GM19099 (cell line): ENCODE data around the gene RUNDC1.

Source experiments
- POLR2A ChIP-seq: IDR thresholded peaks from 3 replicates; pipeline ENCODE4 v1.6.1; 2011; ENCODE audit warnings: low read depth; ENCODE audit not compliant: insufficient read length; ENCODE audit errors: extremely low read depth

RUNDC1 gene

GRCh38 chr17:43011728-43012472, 31.5 kb downstream of the RUNDC1 start:
- TF ChIP-seq POLR2A, result no peak

GRCh38 chr17:43013296-43013695, 32.9 kb downstream of the RUNDC1 start:
- TF ChIP-seq POLR2A, result no peak

- TF ChIP-seq POLR2A, result no peak
These were observed 33.8 kb downstream of the RUNDC1 start for GRCh38 chr17:43014020-43014648.

- TF ChIP-seq POLR2A, result no peak
These were observed 34.5 kb downstream of the RUNDC1 start for GRCh38 chr17:43014649-43015542.

GRCh38 chr17:43015579-43015978, 35.2 kb downstream of the RUNDC1 start:
- no peak for TF ChIP-seq POLR2A

- TF ChIP-seq POLR2A, result peak; percentile 19
These were observed 35.9 kb downstream of the RUNDC1 start for GRCh38 chr17:43016216-43016615.

- TF ChIP-seq POLR2A, result peak; percentile 8
These were observed 37.9 kb downstream of the RUNDC1 start for GRCh38 chr17:43018008-43018853.

GRCh38 chr17:43018932-43019331, 38.6 kb downstream of the RUNDC1 start:
- no peak for TF ChIP-seq POLR2A

- no peak for TF ChIP-seq POLR2A
These were observed 39.1 kb downstream of the RUNDC1 start for GRCh38 chr17:43019418-43019817.

- no peak for TF ChIP-seq POLR2A
These were observed 39.8 kb downstream of the RUNDC1 start for GRCh38 chr17:43020030-43020621.

- no peak for TF ChIP-seq POLR2A
These were observed 40.7 kb downstream of the RUNDC1 start for GRCh38 chr17:43020789-43021740.

- no peak for TF ChIP-seq POLR2A
These were observed 41.6 kb downstream of the RUNDC1 start, which contains the start of gene VAT1 for GRCh38 chr17:43021741-43022512. Gene VAT1 (minus strand): TSS chr17:43022385. CDS start chr17:43022322, 63 bp downstream.
